SH-SY5Y (cell line): ENCODE measurements around the gene SLC2A1.

Experiments used
- GATA2 ChIP-seq: IDR thresholded peaks from 2 replicates; pipeline ENCODE4 v1.6.1; 2011; ENCODE audit warnings: mild to moderate bottlenecking, low read depth, low read length
- GATA3 ChIP-seq: IDR thresholded peaks from 2 replicates; pipeline ENCODE4 v1.6.1; 2011; ENCODE audit warnings: low read depth, mild to moderate bottlenecking, low read length, moderate library complexity

SLC2A1 gene

GRCh38 chr1:42992054-42992571 is 33.4 kb upstream of the SLC2A1 start:
- TF ChIP-seq GATA3 = peak; percentile 46; the same call in 1 of the 2 replicates
- TF ChIP-seq GATA2 = peak; percentile 72

- TF ChIP-seq GATA3 (no peak), GATA2 (no peak)
These were observed 32.2 kb upstream of the SLC2A1 start for GRCh38 chr1:42990757-42991346.

GRCh38 chr1:42983693-42984092 is 25.0 kb upstream of the SLC2A1 start:
- no peak for TF ChIP-seq GATA3
- no peak for TF ChIP-seq GATA2

- no peak for TF ChIP-seq GATA2
- no peak for TF ChIP-seq GATA3
These were observed 24.6 kb upstream of the SLC2A1 start for GRCh38 chr1:42983253-42983652.

- no peak for TF ChIP-seq GATA3
- TF ChIP-seq GATA2 = no peak
These were observed 24.0 kb upstream of the SLC2A1 start for GRCh38 chr1:42982641-42983040.

GRCh38 chr1:42981871-42982270 is 23.2 kb upstream of the SLC2A1 start:
- no peak for TF ChIP-seq GATA3
- no peak for TF ChIP-seq GATA2

- TF ChIP-seq GATA2 = no peak
- no peak for TF ChIP-seq GATA3
These were observed 22.7 kb upstream of the SLC2A1 start for GRCh38 chr1:42981255-42981805.

GRCh38 chr1:42979896-42980800 is 21.5 kb upstream of the SLC2A1 start:
- no peak for TF ChIP-seq GATA3
- TF ChIP-seq GATA2 = no peak

- no peak for TF ChIP-seq GATA2
- no peak for TF ChIP-seq GATA3
These were observed 20.4 kb upstream of the SLC2A1 start for GRCh38 chr1:42979036-42979430.

GRCh38 chr1:42978317-42979035 is 19.8 kb upstream of the SLC2A1 start:
- TF ChIP-seq GATA2 (no peak), GATA3 (no peak)

GRCh38 chr1:42977653-42978052 is 19.0 kb upstream of the SLC2A1 start:
- TF ChIP-seq GATA3 = no peak
- no peak for TF ChIP-seq GATA2

- no peak for TF ChIP-seq GATA3
- TF ChIP-seq GATA2 = no peak
These were observed 17.0 kb upstream of the SLC2A1 start for GRCh38 chr1:42975561-42976225.

- TF ChIP-seq GATA3 (no peak), GATA2 (no peak)
These were observed 16.2 kb upstream of the SLC2A1 start for GRCh38 chr1:42974767-42975437.
